SW480 (cell line): ENCODE results near the gene KISS1R.
"Not testable (repeated sequence)": the region's sequence is repeated elsewhere in the genome, so short reads cannot be mapped to it uniquely, and the experiment has no call there.

Experiments
- DNase-seq: peaks from one replicate; pipeline ENCODE4 v3.0.0-alpha.2; 2016; ENCODE audit warnings: low spot score

The KISS1R gene

GRCh38 chr19:881385-882071 is 35.6 kb upstream of the KISS1R start:
- DNase-seq = no peak

DNA sequence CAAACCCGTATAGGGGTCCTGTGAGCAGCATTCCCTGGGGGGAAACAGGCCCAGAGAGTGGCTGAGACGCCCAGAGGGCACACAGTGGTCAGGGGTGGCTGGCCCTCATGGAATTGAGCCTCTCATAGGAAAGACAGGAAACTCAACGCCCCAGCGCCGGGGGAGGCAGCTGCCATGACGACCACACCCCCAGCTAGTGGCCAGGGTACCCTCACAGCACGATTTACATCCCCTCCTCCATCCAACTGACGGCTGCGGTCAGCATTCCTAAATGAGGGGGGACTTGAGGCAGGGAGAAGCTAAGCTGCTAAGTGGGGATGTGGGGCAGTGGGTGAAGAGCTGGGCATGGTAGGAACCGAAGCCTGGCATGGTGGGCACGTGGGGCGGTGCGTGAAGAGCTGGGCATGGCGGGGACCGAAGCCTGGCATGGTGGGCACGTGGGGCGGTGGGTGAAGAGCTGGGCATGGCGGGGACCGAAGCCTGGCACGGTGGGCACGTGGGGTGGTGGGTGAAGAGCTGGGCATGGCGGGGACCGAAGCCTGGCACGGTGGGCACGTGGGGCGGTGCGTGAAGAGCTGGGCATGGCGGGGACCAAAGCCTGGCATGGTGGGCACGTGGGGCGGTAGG is 34.1 kb upstream of the KISS1R start:
- DNase-seq = no peak

DNA sequence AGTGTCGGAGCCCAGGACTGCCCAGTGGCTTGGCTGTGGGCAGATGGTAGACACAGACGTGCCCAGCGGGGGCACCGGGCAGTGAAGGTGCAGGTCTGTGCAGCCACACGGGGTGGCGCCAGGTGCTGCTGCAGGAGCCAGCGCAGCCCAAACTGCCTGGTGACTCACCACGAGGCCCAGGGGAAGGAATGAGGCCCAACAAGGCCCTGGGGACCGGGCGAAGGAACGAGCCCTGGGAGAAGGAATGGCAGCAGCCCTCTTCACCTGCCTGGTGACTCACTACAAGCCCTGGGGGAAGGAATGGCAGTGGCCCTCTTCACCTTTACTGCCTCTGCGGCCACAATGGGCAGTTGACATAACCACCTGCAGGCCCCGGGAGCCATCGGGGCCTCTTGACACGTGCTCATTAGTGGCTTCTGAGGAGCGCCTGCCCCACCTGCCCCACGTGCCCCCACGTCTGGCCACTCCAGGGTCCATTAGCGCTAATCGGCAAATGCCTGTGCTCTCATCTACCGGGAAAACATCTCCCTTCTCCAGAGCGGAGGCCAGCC is 33.4 kb upstream of the KISS1R start:
- peak; percentile 85 for DNase-seq

GRCh38 chr19:884420-885211 is 32.5 kb upstream of the KISS1R start:
- no peak for DNase-seq

DNA sequence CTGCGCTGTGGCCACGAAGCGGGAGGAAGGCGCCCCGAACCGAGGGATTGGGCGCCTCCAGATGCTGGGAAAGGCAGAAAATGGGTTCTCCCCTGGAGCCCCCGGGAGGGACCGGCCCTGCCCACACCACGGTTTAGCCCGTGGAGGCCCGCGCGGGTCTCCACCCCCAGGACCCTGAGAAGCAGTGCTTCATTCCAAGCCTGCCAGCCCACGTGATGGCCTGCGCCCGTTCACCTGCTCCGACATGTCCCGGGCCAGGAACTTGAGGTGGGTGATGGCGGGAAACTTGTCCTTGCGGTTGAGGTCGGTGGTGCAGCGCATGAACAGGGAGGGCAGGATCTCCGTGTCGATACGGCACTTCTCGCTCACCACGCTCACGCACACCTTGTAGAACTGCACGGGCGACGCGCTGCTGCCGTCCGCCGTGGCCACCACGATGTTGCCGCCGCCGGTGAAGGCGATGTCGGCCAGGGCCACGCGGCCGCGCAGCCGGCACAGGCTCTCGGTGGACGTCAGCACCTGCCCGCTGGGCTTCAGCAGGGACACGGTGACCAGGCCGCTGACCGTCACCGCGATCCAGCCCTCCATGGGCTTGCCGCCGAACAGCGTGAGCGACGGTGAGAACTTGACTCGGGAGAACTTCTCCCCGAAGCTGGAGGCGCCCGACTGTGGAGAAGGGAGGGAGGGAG is 31.5 kb upstream of the KISS1R start:
- DNase-seq = no peak

- DNase-seq = no peak
Measured at GRCh38 chr19:887072-887471, 30.1 kb upstream of the KISS1R start.

DNA sequence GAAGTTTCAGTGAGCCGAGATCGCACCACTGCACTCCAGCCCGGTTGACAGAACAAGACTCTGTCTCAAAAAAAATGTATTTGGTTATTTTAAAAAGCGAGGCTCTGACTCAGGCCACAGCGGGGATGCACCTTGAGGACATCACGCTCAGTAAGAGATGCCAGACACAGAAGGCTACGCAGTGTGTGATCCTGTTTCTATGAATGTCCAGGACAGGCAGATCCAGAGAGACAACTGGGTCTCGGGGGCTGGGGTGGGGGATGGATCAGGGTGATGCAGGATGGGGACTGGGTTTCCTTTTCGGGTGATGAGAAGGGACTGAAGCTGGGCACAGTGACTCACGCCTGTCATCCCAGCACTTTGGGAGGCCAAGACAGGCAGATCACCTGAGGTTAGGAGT is 29.5 kb upstream of the KISS1R start:
- DNase-seq = no peak

GRCh38 chr19:888581-889385 is 28.4 kb upstream of the KISS1R start:
- no peak for DNase-seq

GRCh38 chr19:889662-890295 is 27.4 kb upstream of the KISS1R start:
- no peak for DNase-seq

GRCh38 chr19:890831-891230 is 26.3 kb upstream of the KISS1R start:
- no peak for DNase-seq

GRCh38 chr19:891421-892200 is 25.5 kb upstream of the KISS1R start:
- DNase-seq = not testable (repeated sequence)

DNA sequence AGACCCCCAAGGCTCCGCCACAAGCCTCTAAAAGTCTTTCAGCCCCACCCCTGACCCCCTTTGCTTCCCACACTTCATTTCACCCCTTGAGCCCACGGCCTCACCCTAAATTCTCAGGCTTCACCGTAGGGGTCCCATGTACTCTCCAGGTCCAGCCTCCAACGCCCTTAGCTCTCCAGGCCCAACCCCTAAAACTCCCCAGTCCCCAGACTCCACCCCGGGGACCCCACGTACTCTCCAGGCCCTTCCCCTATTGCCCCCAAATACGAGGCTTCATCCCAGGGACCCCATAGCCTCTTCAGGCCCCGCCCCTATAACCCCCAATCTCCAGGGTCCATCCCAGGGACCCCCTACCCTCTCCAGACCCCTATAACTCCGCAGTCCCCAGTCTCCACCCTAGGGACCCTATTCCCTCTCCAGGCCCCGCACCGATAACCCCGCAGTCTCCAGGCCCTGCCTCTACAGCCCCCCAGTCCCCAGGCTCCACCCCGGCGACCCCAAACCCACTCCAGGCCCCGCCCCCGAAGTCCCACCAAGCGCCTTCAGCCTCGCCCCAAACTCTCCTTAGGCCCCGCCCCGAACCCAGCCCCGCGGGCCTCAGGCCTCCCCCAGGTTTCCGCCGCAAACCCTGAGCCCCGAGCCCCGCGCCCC is 24.8 kb upstream of the KISS1R start:
- no peak for DNase-seq

DNA sequence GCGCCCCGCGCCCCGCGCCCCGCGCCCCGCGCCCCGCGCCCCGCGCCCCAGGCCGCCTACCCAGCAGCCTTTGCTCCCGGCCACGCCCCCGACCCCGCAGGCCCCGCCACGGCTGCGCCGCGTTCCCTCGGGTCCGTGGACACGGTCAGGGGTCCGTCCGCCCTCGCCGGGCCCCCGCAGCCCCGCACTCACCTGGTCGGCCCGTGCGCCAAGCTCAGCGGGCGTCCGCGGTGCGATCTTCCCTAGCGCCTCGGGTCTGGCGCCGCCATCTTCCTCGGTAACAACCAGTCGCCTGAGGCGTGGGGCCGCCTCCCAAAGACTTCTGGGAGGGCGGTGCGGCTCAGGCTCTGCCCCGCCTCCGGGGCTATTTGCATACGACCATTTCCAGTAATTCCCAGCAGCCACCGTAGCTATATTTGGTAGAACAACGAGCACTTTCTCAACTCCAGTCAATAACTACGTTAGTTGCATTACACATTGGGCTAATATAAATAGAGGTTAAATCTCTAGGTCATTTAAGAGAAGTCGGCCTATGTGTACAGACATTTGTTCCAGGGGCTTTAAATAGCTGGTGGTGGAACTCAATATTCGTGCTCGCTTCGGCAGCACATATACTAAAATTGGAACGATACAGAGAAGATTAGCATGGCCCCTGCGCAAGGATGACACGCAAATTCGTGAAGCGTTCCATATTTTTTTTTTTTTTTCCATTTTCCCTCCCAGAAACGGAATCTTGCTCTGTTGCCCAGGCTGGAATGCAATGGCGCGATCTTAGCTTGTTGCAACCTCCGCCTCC is 24.0 kb upstream of the KISS1R start, which contains the start of the genes MED16 and RNU6-9:
Gene MED16 (minus strand): TSS at position 294 of the 796 bp plus-strand sequence. CDS start 2,056 bp downstream, outside the sequence.
Gene RNU6-9 (plus strand): TSS at position 591 of the 796 bp plus-strand sequence.
- peak; percentile 84 for DNase-seq

DNA sequence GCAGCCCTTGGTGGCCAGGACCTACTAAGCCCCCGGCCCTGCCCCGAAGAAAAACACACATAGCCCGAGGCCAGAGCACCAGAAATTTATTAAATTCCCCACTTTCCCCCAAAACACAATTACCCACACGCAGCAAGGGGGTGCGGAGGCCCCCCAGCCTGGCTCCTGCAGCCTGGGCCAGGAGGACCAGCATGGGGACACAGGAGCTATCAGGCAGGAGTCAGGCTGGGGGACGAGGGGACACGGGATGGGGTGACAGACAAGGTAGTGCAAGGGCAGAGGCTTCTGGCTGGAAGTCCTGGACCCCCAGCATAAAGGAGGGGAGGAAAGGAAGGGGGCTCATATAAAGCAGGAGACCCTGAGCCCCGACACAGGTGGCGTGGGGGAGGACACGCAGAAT is 20.7 kb upstream of the KISS1R start:
- no peak for DNase-seq

DNA sequence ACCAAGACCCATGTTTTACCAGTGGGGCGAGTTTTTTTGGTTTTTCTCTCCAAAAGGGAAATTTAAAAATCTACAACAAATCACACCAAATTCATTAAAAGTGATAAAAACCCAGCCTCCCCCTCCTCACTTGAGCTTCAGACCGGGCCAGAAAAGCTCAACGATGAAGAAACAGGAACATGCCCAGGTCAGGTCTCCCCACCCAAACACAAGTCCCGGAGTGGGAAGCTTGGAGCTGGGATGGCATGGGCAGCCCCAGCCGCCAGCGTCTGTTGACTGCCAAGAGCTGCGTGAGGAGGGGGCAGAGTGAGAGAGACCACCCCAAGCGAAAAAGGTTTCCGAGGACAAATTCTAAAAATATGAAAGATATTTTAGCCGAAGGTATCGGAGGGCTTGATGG is 20.1 kb upstream of the KISS1R start:
- no peak for DNase-seq

- DNase-seq = no peak
Measured at GRCh38 chr19:897442-898039, 19.6 kb upstream of the KISS1R start.

GRCh38 chr19:898663-899062 is 18.5 kb upstream of the KISS1R start:
- no peak for DNase-seq
